Ammon's horn (tissue), 1 donor: Measurements from ENCODE around the gene ASIC1.

Experiments used
- DNase-seq: peaks from one replicate; pipeline ENCODE4 v3.0.0-alpha.2; 2016; ENCODE audit warnings: low spot score

The ASIC1 gene

GRCh38 chr12:50110127-50110761, 52.8 kb downstream of the ASIC1 start:
- DNase-seq: no peak

GRCh38 chr12:50110762-50111351, 53.5 kb downstream of the ASIC1 start:
- no peak for DNase-seq

- DNase-seq: no peak
Observed at GRCh38 chr12:50111395-50111692, 53.9 kb downstream of the ASIC1 start.

DNA sequence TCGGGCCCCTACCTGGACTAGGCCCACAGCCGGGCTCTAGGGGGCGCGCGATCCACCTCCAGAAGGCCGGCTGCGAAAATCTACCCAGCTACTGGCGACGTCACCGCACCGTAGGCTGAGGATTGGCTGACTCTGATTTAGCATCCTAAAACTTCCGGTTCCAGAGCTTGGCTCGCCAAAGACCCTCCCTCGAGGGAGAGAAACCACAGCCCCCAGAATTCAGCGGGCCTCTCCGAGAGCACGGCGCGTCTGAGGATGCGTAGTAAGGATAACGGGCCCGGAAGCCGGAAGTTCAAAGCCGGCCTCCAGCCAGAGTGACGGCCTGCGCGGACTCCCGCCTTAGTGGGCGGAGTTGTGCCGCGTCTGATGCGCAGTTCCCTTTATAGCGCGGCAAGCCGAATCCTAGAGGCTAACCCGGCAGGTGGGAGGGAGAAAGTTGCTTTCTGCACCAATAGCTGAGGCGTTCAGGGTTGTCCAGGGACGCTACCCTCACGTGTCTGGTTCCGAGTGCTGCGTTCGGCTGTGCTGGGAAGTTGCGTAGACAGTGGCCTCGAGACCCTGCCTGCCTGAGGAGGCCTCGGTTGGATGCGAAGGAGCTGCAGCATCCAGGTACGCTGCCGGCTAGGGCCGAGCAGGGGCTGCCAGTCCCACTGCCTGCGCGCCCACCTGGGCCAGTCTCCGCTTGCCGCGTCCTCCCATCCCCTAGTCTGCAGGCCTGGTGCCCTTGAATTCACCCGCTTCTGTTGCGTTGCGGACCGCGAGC, 54.5 kb downstream of the ASIC1 start, which contains the start of gene COX14:
Gene COX14 (plus strand): TSS at position 544 of the 763 bp plus-strand sequence. CDS start 7,808 bp downstream, outside the sequence.
- DNase-seq: peak; percentile 99

GRCh38 chr12:50112456-50113218, 55.2 kb downstream of the ASIC1 start:
- no peak for DNase-seq

DNA sequence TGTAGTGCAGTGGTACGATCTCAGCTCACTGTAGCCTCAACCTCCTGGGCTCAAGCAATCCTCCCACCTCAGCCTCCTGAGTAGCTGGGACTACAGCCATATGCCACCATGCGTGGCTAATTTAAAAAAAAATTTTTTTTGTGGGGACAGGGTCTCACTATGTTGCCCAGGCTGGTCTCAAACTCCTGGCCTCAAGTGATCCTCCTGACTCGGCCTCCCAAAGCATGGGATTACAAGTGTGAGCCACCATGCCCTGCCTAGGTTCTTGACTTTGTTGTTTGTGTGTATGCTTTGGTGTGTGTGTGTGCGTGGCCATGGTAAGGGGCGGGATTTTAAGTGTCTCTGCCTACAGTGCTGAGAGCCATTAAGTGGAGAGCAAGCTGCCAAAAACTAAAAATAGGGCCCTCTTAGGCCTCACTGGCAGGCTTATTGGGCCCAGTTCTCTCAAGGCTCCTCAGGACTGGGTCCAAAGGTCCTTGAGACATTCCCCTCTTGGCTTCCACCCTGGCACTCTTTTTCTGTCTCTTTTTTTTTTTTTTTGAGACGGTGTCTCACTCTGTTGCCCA, 59.7 kb downstream of the ASIC1 start:
- no peak for DNase-seq

DNA sequence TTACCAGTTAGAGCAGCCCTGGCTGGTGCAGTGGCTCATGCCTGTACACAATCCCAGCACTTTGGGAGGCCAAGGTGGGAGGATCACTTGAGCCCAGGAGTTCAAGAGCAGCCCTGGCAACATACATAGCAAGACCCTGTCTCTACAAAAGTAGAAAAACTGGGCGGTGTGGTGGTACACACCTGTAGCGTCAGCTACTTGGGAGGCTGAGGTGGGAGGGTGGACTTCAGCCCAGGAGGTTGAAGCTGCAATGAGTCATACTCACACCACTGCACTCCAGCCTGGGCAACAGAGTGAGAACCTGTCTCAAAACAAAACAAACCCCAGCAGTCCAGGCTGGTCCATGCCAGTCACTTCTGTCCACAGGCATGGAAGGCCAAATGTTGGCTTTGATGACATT, 62.0 kb downstream of the ASIC1 start:
- no peak for DNase-seq

- DNase-seq: no peak
Observed at GRCh38 chr12:50120521-50120920, 63.1 kb downstream of the ASIC1 start.

DNA sequence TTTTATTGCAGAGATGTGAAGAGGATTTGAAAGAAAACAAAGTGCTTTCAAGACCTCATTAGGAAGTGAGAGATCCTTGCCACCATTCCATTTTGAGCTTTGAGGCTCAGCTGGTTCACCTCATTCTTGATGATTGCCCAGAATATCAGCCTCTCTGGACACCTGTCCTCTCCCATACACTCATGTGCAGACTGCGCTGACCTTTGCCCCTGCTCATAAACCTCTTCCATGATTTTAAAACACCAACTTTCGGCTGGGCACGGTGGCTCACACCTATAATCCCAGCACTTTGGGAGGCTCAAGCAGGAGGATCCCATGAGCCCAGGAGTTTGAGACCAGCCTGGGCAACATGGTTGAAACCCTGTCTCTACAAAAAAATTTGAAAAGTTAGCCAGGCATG, 63.6 kb downstream of the ASIC1 start:
- DNase-seq: no peak

- DNase-seq: no peak
Observed at GRCh38 chr12:50121641-50122040, 64.2 kb downstream of the ASIC1 start.

DNA sequence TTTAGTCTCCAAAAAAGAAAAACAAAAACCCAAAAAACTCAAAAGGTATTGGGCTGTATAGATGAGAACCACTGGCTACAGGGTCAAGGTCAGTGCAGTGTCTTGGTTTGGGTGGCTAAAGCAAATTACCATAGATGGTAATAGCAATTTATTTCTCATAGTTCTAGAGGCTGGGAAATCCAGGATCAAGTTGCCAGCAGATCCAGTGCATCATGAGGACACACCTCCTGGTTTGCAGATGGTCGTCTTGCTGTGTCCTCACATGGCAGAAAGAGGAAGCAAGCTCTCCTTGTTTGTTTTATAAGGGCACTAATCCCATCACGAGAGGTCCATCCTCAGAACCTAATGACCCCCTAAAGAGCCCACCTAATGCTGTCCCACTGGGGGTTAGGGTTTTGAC, 65.8 kb downstream of the ASIC1 start:
- no peak for DNase-seq

- no peak for DNase-seq
Observed at GRCh38 chr12:50127546-50127945, 70.2 kb downstream of the ASIC1 start.

DNA sequence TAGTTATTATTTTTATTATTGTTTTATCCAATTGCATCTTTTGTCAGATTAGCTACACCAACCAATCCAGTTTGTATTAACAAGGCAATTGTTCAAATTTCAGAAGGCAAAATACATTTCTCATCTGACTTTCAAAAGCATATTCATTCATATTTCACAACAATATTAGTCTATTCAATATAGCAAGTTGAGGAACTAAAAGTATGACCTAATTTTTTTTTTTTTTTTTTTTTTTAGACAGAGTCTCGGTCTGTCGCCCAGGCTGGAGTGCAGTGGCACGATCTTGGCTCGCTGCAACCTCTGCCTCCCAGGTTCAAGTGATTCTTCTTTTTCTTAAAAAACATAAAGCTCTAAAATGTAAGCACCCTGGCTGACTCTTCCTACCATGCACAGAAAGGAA, 71.9 kb downstream of the ASIC1 start:
- DNase-seq: no peak

DNA sequence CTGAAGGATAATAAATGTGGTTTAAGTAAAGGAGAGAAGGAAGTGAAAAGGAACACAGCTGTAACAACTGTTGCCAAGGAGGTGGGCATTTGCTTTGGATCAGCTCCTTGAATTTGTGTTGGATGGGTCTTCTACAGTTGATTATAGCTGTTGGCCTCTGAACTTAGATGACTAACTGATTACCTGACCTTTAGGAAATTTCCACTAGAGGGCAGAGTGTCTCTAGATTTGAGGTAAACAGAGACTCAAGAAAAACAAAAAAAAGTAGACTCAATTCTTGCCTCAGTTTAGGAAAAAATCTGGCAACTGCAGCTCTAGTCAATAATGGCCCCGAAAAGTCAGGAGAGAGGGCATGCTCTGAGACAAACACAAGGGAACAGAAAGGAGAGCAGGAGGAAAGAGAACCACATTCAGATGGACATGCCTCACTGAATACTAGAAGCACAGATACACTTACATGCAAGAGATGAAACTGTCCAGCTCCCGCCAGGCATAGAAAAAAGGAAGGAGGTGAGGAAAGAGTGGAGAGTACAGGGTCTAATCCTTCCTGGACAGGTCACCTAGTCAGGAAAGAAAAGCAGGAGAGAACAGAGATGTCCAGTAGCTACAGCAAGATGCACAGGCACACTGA, 75.2 kb downstream of the ASIC1 start:
- DNase-seq: peak; percentile 49
